DMS79 (cell line): ENCODE measurements around the gene AK4.
"Not testable (repeated sequence)": the region's sequence is repeated elsewhere in the genome, so short reads cannot be mapped to it uniquely, and the experiment has no call there.

Experiments used
- DNase-seq: peaks from one replicate; lab custom pipeline; 2025; lab: John Stamatoyannopoulos, UW

AK4 gene

DNA sequence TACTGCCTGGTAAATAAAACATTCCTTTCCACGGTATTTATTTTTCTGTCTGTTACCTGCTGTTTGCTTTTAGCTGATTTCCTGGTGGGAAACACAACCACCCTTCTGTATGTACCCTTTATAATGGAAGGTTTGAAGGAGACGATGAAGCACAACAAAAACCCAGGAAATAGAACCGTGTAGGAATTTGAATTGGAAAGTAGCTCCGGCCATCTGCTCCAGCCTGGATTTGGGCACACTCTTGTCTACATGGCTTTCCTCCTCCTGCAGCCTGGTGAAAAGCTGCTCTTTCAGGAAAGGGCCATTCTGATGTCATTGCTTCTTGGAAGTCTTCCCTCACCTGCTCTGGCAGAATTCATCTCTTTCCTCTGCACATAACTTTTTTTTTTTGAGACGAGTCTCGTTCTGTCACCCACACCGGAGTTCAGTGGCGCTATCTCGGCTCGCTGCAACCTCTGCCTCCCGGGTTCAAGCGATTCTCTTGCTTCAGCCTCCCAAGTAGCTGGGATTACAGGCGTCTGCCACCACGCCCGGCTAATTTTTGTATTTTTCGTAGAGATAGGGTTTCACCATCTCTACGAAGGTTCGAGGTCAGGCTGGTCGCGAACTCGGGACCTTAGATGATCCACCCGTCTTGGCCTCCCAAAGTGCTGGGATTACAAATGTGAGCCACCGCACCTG, 2.7 kb downstream of the AK4 start:
- no peak for DNase-seq

GRCh38 chr1:65151641-65152040, 3.6 kb downstream of the AK4 start:
- DNase-seq: no peak

DNA sequence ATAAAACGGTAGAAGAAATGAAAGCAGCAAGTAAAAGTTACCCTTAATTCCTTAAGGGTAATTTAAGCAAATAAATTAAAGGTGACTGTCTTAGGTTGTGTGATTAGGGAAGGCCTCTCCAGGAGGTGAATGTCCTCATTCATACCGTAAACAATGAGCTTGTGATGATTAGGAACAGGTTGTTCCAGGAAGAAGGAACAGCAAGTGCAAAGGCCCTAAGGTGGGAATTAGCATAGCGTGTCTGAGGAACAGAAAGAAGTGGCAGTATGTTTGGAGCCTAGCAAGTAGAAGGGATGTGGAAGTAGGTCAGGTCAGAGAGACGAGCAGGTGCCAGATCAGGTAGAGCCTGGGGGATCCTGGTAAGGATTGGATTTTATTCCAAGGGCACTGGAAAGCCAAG, 5.6 kb downstream of the AK4 start:
- no peak for DNase-seq

GRCh38 chr1:65156910-65157545, 9.0 kb downstream of the AK4 start:
- DNase-seq: no peak

GRCh38 chr1:65157546-65157941, 9.5 kb downstream of the AK4 start:
- DNase-seq: no peak

GRCh38 chr1:65159291-65159688, 11.3 kb downstream of the AK4 start:
- not testable (repeated sequence) for DNase-seq

GRCh38 chr1:65159801-65160523, 12.0 kb downstream of the AK4 start:
- no peak for DNase-seq

DNA sequence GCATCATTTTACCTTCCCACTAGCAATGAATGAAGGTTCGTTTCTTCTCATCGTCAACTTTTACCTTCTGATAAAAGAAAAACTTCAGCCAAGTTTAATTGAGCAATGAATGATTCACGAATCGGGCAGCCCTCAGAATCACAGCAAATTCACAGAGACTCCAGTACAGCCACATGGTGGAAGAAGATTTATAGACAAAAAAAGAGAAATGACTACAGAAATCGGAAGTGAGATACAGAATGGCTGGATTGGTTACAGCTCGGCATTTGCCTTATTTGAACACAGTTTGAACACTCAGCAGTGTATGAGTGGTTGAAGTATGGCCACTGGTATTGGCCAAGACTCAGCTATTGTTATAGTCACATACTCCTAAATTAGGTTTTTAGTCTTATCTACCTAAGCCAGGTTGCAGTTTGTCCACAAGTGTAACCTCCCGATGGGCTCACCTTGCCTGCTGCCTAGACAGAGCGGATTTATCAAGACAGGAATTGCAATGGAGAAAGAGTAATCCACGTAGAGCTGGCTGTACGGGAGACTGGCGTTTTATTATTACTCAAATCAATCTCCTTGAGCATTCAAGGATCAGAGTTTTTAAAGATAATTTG, 15.3 kb downstream of the AK4 start:
- no peak for DNase-seq

DNA sequence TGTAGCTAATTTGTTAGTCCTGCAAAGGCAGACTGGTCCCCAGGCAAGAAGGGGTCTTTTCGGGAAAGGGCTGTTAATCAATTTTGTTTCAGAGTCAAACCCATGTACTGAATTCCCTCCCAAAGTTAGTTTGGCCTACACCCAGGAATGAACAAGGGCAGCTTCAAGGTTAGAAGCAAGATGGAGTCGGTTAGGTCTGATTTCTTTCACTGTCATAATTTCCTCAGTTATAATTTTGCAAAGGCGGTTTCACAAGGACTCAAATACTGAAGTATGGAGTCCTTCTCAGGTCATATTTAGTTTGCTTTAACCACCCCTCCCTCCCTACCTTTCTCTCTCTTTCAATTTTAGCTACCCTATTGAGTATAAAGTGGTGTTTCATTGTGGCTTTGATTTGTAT, 16.1 kb downstream of the AK4 start:
- not testable (repeated sequence) for DNase-seq

- DNase-seq: no peak
Observed at GRCh38 chr1:65164633-65165032, 16.6 kb downstream of the AK4 start.

GRCh38 chr1:65165269-65165993, 17.4 kb downstream of the AK4 start:
- no peak for DNase-seq

DNA sequence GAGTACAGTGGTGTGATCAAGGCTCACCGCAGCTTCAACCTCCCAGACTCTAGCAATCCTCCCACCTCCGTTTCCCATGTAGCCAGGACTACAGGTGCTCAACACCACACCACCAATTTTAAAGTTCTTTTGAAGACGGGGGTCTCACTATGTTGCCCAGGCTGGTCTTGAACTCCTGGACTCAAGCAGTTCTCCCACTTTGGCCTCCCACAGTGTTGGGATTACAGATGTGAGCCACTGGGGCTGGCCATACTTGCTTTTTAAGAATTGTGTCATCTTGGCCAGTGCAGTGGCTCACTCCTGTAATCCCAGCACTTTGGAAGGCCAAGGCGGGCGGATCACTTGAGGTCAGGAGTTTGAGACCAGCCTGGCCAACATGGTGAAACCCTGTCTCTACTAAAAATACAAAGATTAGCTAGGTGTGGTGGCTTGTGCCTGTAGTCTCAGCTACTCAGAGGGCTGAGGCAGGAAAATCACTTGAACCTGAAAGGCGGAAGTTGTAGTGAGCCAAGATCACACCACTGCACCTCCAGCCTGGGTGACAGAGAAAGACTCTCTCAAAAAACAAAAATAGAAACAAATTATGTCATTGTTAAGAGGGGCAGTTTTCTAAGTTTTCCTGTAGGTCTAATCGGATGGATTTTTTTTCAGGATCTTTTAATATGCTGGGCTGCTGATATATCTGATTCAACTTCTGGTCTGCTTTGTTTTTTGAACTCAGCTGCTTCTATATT, 18.7 kb downstream of the AK4 start:
- no peak for DNase-seq

- no peak for DNase-seq
Observed at GRCh38 chr1:65167586-65168242, 19.7 kb downstream of the AK4 start.

- DNase-seq: no peak
Observed at GRCh38 chr1:65168867-65169266, 20.9 kb downstream of the AK4 start.

GRCh38 chr1:65170511-65171142, 22.6 kb downstream of the AK4 start:
- DNase-seq: no peak

GRCh38 chr1:65172936-65173690, 25.1 kb downstream of the AK4 start:
- DNase-seq: no peak

DNA sequence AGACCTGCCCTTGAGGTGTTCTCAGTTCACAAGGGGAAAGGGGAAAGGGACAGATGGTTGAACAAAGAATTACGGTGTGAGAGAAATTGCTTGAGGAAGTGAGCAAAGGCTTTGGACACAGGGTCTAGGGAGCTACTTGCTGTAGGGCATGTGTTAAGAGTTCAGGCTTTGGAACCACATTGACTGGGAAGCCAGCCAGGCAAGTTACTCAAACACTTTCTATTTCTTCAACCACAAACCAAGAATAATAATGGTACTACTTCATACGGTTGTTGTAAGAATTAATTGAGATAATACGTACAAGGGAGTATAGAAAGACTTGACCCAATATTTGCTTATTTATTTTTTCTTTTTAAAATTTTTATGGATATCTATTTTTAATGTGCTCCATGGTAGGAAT, 26.6 kb downstream of the AK4 start:
- no peak for DNase-seq

- no peak for DNase-seq
Observed at GRCh38 chr1:65175171-65176055, 27.4 kb downstream of the AK4 start.

- DNase-seq: no peak
Observed at GRCh38 chr1:65176056-65176450, 28.1 kb downstream of the AK4 start.
